OCI-LY7 (cell line): ENCODE data around the gene PODXL. TPM values are rescaled to one million over a fixed set of nuclear protein-coding genes. Genes with fewer than 3 reads are reported as not detected.

ENCODE experiments used
- BruUV-seq: library from RNA; stranded (reverse); fragments of 400-500 nt; replicated peaks from 2 replicates; lab custom pipeline; 2021; lab: Mats Ljungman, UMichigan
- CTCF ChIA-PET: fragments of 300-600 bp; sonication (Branson Sonifier 250); formaldehyde crosslinking; loops from one replicate; lab custom pipeline; 2022; ENCODE audit warnings: antibody characterized with exemption; ENCODE audit not compliant: unreplicated experiment; lab: Charles Lee
- POLR2A ChIA-PET: fragments of 300-600 bp; sonication (Branson Sonifier 250); formaldehyde crosslinking; loops from one replicate; lab custom pipeline; 2022; ENCODE audit warnings: antibody characterized with exemption; lab: Charles Lee
- DNase-seq: peaks from one replicate; pipeline ENCODE4 v3.0.0-alpha.2; 2015; ENCODE audit warnings: low spot score
- H2AFZ ChIP-seq: fragments of 200-600 bp; sonication (generic), shearing (Covaris generic); 2 replicates; pipeline ENCODE4 v1.6.1; 2014; ENCODE audit warnings: mild to moderate bottlenecking, antibody characterized with exemption, low read length, moderate library complexity
- H3K27ac ChIP-seq: fragments of 200-600 bp; sonication (generic); 2 replicates; pipeline ENCODE4 v1.5.1; 2014; ENCODE audit warnings: mixed run types, low read depth, mild to moderate bottlenecking, moderate library complexity, low read length, inconsistent platforms; ENCODE audit not compliant: poor library complexity, severe bottlenecking
- H3K36me3 ChIP-seq: fragments of 200-600 bp; sonication (generic); 2 replicates; pipeline ENCODE4 v1.6.1; 2014; ENCODE audit warnings: mild to moderate bottlenecking, antibody characterized with exemption, low read length, moderate library complexity, mixed read lengths; ENCODE audit not compliant: insufficient read depth
- H3K4me1 ChIP-seq: fragments of 200-600 bp; sonication (generic); 2 replicates; pipeline ENCODE4 v1.5.1; 2014; ENCODE audit warnings: mild to moderate bottlenecking, low read length; ENCODE audit not compliant: insufficient read depth, poor library complexity, severe bottlenecking
- H3K4me2 ChIP-seq: fragments of 200-600 bp; sonication (generic); 2 replicates; pipeline ENCODE4 v1.6.1; 2014; ENCODE audit warnings: mild to moderate bottlenecking, low read length
- H3K4me3 ChIP-seq: fragments of 200-600 bp; sonication (generic); 2 replicates; pipeline ENCODE4 v1.5.1; 2014; ENCODE audit warnings: mild to moderate bottlenecking, low read depth, low read length; ENCODE audit not compliant: poor library complexity, severe bottlenecking
- H3K79me2 ChIP-seq: fragments of 200-600 bp; sonication (generic); 2 replicates; pipeline ENCODE4 v1.6.1; 2016; ENCODE audit warnings: low read depth, mild to moderate bottlenecking, low read length, moderate library complexity, mixed read lengths; ENCODE audit not compliant: insufficient read depth
- H3K9me2 ChIP-seq: fragments of 200-600 bp; sonication (generic); 2 replicates; pipeline ENCODE4 v1.6.1; 2016; ENCODE audit warnings: mild to moderate bottlenecking, low read length, mixed read lengths; ENCODE audit not compliant: insufficient read depth
- H3K9me3 ChIP-seq: fragments of 200-600 bp; sonication (generic); 2 replicates; pipeline ENCODE4 v1.6.1; 2014; ENCODE audit warnings: mild to moderate bottlenecking, mixed run types, low read length, mixed read lengths
- H4K20me1 ChIP-seq: fragments of 200-600 bp; sonication (generic); 2 replicates; pipeline ENCODE4 v1.6.1; 2014; ENCODE audit warnings: mild to moderate bottlenecking, antibody characterized with exemption, low read length, moderate library complexity, mixed read lengths; ENCODE audit not compliant: insufficient read depth
- CTCF ChIP-seq: fragments of 200-600 bp; sonication (generic); conservative IDR thresholded peaks from 2 replicates; pipeline ENCODE4 v1.5.1; 2014; ENCODE audit warnings: mild to moderate bottlenecking, antibody characterized with exemption, low read length, moderate library complexity, mixed read lengths
- EZH2phosphoT487 ChIP-seq: fragments of 200-600 bp; sonication (generic); IDR thresholded peaks from 2 replicates; pipeline ENCODE4 v1.6.1; 2018; ENCODE audit warnings: low read depth, borderline replicate concordance, mild to moderate bottlenecking, mixed run types, antibody characterized with exemption, low read length, moderate library complexity, mixed read lengths
- intact Hi-C: fragments of 100-400 bp; cut with micrococcal nuclease; formaldehyde crosslinking; loops from one replicate; pipeline ENCODE4 v1.10.0; 2022; ENCODE audit not compliant: unreplicated experiment
- total RNA-seq, 2 experiments: library from RNA; depleted of rRNA in 1 of 2; stranded (reverse); fragments of >200 nt in 1 of 2; shearing (Covaris generic) in 1 of 2; gene quantifications; 2 replicates each; pipeline ENCODE4 v1.2.3, GENCODE V29; 2014 to 2022

The PODXL gene
- total RNA-seq, 2 experiments from 2014 or later = 0.32 to 2.1 TPM

GRCh38 chr7:131493581-131493980 lies 62.8 kb downstream of the PODXL start:
- no peaks in the 10 kb centered on the region for H3K4me1 ChIP-seq
- H3K4me3 ChIP-seq = no peak overlapping the region
- POLR2A ChIA-PET = interaction anchor here (0.5 to 1.3 kb wide), 4 partner anchors 12 to 1758 kb away, joined by 3 to 6 read pairs (median 4); no protein-coding TSS in a partner anchor
- no peaks in the 10 kb centered on the region for H4K20me1 ChIP-seq
- H2AFZ ChIP-seq = no peak overlapping the region
- H3K9me3 ChIP-seq = no peaks in the 10 kb centered on the region
- no TSS peak for BruUV-seq
- CTCF ChIA-PET = interaction anchor here (0.9 kb wide), 1 partner anchor 15 kb away, joined by 3 read pairs; no protein-coding TSS in a partner anchor
- no peak overlapping the region for H3K4me2 ChIP-seq
- no peaks in the 10 kb centered on the region for H3K9me2 ChIP-seq
- intact Hi-C loops = no loop called here
- no peak overlapping the region for H3K27ac ChIP-seq
- H3K79me2 ChIP-seq = no peaks in the 10 kb centered on the region
- no peak for TF ChIP-seq EZH2phosphoT487
- no peak for TF ChIP-seq CTCF
- DNase-seq = no peak
- no peaks in the 10 kb centered on the region for H3K36me3 ChIP-seq

- Histone ChIP-seq H3K9me2 (no peaks in the 10 kb centered on the region), H3K4me1 (no peaks in the 10 kb centered on the region), H3K4me2 (no peak overlapping the region), H3K4me3 (no peak overlapping the region), H3K36me3 (no peaks in the 10 kb centered on the region), H4K20me1 (no peaks in the 10 kb centered on the region), H3K27ac (no peak overlapping the region), H2AFZ (no peak overlapping the region), H3K79me2 (no peaks in the 10 kb centered on the region), H3K9me3 (no peaks in the 10 kb centered on the region)
- BruUV-seq = no TSS peak
- no peak for DNase-seq
- POLR2A ChIA-PET = interaction anchor here (0.5 to 1.3 kb wide), 3 partner anchors 11 to 554 kb away, joined by 3 to 6 read pairs (median 5); no protein-coding TSS in a partner anchor
- CTCF ChIA-PET = interaction anchor here (0.9 kb wide), 1 partner anchor 15 kb away, joined by 3 read pairs; no protein-coding TSS in a partner anchor
- TF ChIP-seq EZH2phosphoT487 (no peak), CTCF (no peak)
- intact Hi-C loops = no loop called here
These were observed 63.3 kb downstream of the PODXL start for GRCh38 chr7:131493081-131493480.

GRCh38 chr7:131489881-131490280 lies 66.5 kb downstream of the PODXL start:
- CTCF ChIA-PET = no interaction called here
- BruUV-seq = no TSS peak
- TF ChIP-seq CTCF (no peak), EZH2phosphoT487 (no peak)

More at GRCh38 chr7:131489881-131490280, 66.5 kb downstream of the PODXL start:
- no peaks in the 10 kb centered on the region for H3K79me2 ChIP-seq
- H2AFZ ChIP-seq = no peak overlapping the region
- H3K4me3 ChIP-seq = no peak overlapping the region
- intact Hi-C loops = no loop called here
- H3K4me2 ChIP-seq = no peak overlapping the region
- no peaks in the 10 kb centered on the region for H3K4me1 ChIP-seq
- no peaks in the 10 kb centered on the region for H3K9me3 ChIP-seq
- no peaks in the 10 kb centered on the region for H3K9me2 ChIP-seq
- H3K27ac ChIP-seq = no peak overlapping the region
- H4K20me1 ChIP-seq = no peaks in the 10 kb centered on the region
- H3K36me3 ChIP-seq = no peaks in the 10 kb centered on the region
- POLR2A ChIA-PET = no interaction called here
- no peak for DNase-seq
